GM12891 (cell line): ENCODE measurements around the gene CTXN3.

ENCODE experiments used
- POLR2A ChIP-seq: IDR thresholded peaks from 2 replicates; pipeline ENCODE4 v1.6.1; 2011; ENCODE audit warnings: low read depth, low read length, control low read depth
- SPI1 ChIP-seq: IDR thresholded peaks from 2 replicates; pipeline ENCODE4 v1.6.1; 2011; ENCODE audit warnings: low read depth, low read length, control low read depth

GRCh38 chr5:127615916-127616315 lies 33.0 kb upstream of the CTXN3 start:
- TF ChIP-seq POLR2A = no peak
- TF ChIP-seq SPI1 = no peak
